ENCODE measurements around the gene CD47.

GRCh38 chr3:108085370-108085769 is 5.5 kb downstream of the CD47 start:
- TF ChIP-seq IRF3 (IDR thresholded peaks at IDR 0.05; ENCODE audit: low read depth, low read length) (no peak), SIN3A (IDR thresholded peaks at IDR 0.05; ENCODE audit: borderline replicate concordance, low read depth, low read length) (no peak), USF2 (IDR thresholded peaks at IDR 0.05; ENCODE audit: borderline replicate concordance, low read depth, low read length) (no peak), CTCF (IDR thresholded peaks at IDR 0.05) (no peak), MAX (IDR thresholded peaks at IDR 0.05; ENCODE audit: low read depth) (no peak), JUND (IDR thresholded peaks at IDR 0.05) (no peak), EP300 (IDR thresholded peaks at IDR 0.05; ENCODE audit: borderline replicate concordance in 1 of 2, low read depth in 1 of 2, low read length in 1 of 2) (no peak), GABPA (IDR thresholded peaks at IDR 0.05; ENCODE audit: low read depth) (no peak), ZBTB33 (IDR thresholded peaks at IDR 0.05; ENCODE audit: borderline replicate concordance, low read depth) (no peak), TAF1 (IDR thresholded peaks at IDR 0.05; ENCODE audit: borderline replicate concordance, low read depth, low read length) (no peak), RAD21 (IDR thresholded peaks at IDR 0.05; ENCODE audit: low read length) (no peak), POLR2AphosphoS5 (IDR thresholded peaks at IDR 0.05; ENCODE audit: low read depth, low read length) (no peak)

All from SK-N-SH (cell line).